HG03108 (cell line): Measurements from ENCODE around the gene UBE4A.

Experiments used
- ATAC-seq: cut with Tn5 transposase; IDR thresholded peaks from one replicate; pipeline ENCODE4 v1.9.1; 2021; ENCODE audit warnings: moderate library complexity; ENCODE audit not compliant: unreplicated experiment

Gene UBE4A

GRCh38 chr11:118341261-118341660 lies 18.1 kb upstream of the UBE4A start:
- no peak for ATAC-seq

- no peak for ATAC-seq
Observed at GRCh38 chr11:118341815-118342489, 17.4 kb upstream of the UBE4A start.

GRCh38 chr11:118342503-118343161 lies 16.8 kb upstream of the UBE4A start, which contains the start of gene CD3D:
CD3D (minus strand) TSS chr11:118342705; CDS start chr11:118342607, 98 bp downstream.
- ATAC-seq: no peak

GRCh38 chr11:118343248-118343647 lies 16.2 kb upstream of the UBE4A start:
- no peak for ATAC-seq

- ATAC-seq: no peak
Observed at GRCh38 chr11:118343981-118344515, 15.4 kb upstream of the UBE4A start, which contains the start of gene CD3G. CD3G (plus strand) TSS chr11:118344344; CDS start chr11:118344424, 80 bp downstream.

- ATAC-seq: no peak
Observed at GRCh38 chr11:118349475-118349874, 9.9 kb upstream of the UBE4A start.

GRCh38 chr11:118353084-118353710 lies 6.2 kb upstream of the UBE4A start:
- no peak for ATAC-seq

- ATAC-seq: no peak
Observed at GRCh38 chr11:118358071-118358470, 1.3 kb upstream of the UBE4A start.

GRCh38 chr11:118364956-118365615 lies 5.7 kb downstream of the UBE4A start:
- no peak for ATAC-seq

- ATAC-seq: no peak
Observed at GRCh38 chr11:118366287-118366686, 6.9 kb downstream of the UBE4A start.

GRCh38 chr11:118370774-118371173 lies 11.4 kb downstream of the UBE4A start:
- no peak for ATAC-seq

- no peak for ATAC-seq
Observed at GRCh38 chr11:118373263-118373662, 13.9 kb downstream of the UBE4A start.

- ATAC-seq: no peak
Observed at GRCh38 chr11:118373871-118374270, 14.5 kb downstream of the UBE4A start.

- ATAC-seq: no peak
Observed at GRCh38 chr11:118374729-118375128, 15.3 kb downstream of the UBE4A start.

- ATAC-seq: no peak
Observed at GRCh38 chr11:118375978-118376377, 16.6 kb downstream of the UBE4A start.

GRCh38 chr11:118379497-118379896 lies 20.1 kb downstream of the UBE4A start:
- no peak for ATAC-seq

GRCh38 chr11:118380571-118380970 lies 21.2 kb downstream of the UBE4A start:
- ATAC-seq: no peak

GRCh38 chr11:118382954-118383353 lies 23.6 kb downstream of the UBE4A start:
- no peak for ATAC-seq

- ATAC-seq: no peak
Observed at GRCh38 chr11:118383657-118384056, 24.3 kb downstream of the UBE4A start.

- no peak for ATAC-seq
Observed at GRCh38 chr11:118396097-118396501, 36.7 kb downstream of the UBE4A start.

GRCh38 chr11:118397448-118397847 lies 38.0 kb downstream of the UBE4A start:
- no peak for ATAC-seq
